IPS-NIHi7 (cell line): Measurements from ENCODE around the gene UBE2E1.
"Not testable (repeated sequence)": the region's sequence is repeated elsewhere in the genome, so short reads cannot be mapped to it uniquely, and the experiment has no call there.

Experiments used
- DNase-seq: peaks from one replicate; pipeline ENCODE4 v3.0.0; 2012; ENCODE audit warnings: mixed read lengths; ENCODE audit errors: extremely low spot score

Gene UBE2E1

GRCh38 chr3:23916886-23917678, 111.3 kb downstream of the UBE2E1 start, which contains the start of the genes NKIRAS1 and RPL15:
Gene NKIRAS1, minus strand, starts transcription at chr3:23916990. Its CDS starts 6,086 bp downstream, at chr3:23910904.
Gene RPL15, plus strand, starts transcription at chr3:23917132. Its CDS starts 728 bp downstream, at chr3:23917860.
- peak; percentile 96 for DNase-seq

GRCh38 chr3:23917679-23918303, 112.0 kb downstream of the UBE2E1 start:
- peak; percentile 41 for DNase-seq

- DNase-seq = not testable (repeated sequence)
Measured at GRCh38 chr3:23918331-23918730, 112.6 kb downstream of the UBE2E1 start.

DNA sequence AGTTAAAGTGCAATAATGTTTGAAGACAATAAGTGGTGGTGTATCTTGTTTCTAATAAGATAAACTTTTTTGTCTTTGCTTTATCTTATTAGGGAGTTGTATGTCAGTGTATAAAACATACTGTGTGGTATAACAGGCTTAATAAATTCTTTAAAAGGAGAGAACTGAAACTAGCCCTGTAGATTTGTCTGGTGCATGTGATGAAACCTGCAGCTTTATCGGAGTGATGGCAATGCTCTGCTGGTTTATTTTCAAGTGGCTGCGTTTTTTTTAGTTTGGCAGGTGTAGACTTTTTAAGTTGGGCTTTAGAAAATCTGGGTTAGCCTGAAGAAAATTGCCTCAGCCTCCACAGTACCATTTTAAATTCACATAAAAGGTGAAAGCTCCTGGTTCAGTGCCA, 113.9 kb downstream of the UBE2E1 start:
- DNase-seq = no peak

GRCh38 chr3:23920151-23920655, 114.4 kb downstream of the UBE2E1 start:
- DNase-seq = no peak

GRCh38 chr3:23921052-23921511, 115.3 kb downstream of the UBE2E1 start:
- no peak for DNase-seq

DNA sequence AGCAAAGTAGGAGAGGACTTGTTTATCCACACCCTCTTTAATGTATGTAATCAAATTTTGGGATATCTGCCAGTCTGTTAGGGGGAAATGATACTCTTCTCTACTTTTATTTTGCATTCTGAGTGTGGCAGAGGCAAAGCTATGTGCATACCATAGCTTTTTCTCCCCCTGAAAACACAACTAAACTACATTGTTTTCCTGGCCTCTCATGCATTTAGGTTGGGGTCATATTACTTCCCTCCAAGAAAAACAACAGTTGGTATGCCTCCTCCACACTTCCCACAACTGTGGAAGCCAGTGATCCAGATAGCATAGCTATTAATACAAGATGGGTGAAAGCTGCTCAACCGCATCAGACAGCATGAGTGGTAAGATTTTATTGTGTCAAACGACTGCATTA, 118.0 kb downstream of the UBE2E1 start:
- DNase-seq = no peak

DNA sequence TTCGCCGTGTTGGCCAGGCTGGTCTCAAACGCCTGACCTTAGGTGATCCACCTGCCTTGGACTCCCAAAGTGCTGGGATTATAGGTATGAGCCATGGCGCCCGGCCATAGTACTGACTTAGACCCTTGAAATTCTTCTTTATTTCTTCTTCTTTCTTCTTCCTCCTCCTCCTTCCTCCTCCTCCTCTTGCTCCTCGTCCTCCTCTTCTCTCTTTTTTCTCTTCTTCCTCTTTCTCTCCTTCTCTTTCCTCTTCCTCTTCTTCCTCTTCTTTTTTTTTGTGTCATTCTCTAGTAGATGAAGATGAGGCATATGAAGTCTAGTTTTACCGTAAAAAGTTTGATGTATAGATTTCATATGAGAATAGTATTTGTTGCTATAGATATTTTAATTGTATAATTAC, 120.5 kb downstream of the UBE2E1 start:
- DNase-seq = no peak

DNA sequence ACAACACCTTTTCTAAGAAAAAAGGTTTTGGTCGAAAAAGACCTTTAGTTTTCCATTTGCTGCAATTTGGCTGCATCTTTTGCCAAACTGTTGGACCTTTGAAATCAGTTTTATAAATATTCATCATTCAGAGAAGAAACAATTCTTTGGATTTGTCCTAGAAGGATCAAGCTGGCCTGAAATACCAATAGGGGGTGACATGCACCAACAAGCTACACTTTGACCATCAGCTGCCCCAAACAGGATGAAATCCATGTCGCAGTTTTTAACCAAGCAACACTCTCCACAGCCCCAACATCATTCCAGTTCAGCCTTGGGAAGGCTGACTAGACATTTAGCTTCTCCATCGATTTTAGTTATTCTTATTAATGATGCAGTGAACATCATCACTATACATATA, 121.0 kb downstream of the UBE2E1 start:
- DNase-seq = no peak

- DNase-seq = no peak
Measured at GRCh38 chr3:23928524-23928923, 122.8 kb downstream of the UBE2E1 start.

DNA sequence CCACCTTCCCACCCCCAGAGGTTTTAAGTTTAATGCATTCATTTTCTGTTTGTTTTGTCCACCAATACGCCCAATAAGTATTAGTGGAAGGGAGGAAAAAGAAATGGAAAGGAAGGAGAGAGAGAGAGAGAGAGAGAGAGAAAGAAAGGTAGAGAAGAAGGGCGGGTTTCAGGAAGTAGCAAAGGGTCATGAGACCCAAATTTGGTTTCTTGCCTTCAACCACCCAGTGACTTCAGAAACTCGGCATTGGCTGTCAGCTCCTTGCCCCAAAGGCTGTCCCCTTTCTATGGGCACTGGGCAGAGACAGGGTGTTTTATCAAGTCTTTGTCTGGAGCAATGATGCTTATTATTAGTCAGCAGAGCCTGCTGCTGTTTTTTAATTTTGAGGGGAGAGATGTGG, 125.8 kb downstream of the UBE2E1 start:
- no peak for DNase-seq

- DNase-seq = no peak
Measured at GRCh38 chr3:23932571-23932970, 126.8 kb downstream of the UBE2E1 start.

DNA sequence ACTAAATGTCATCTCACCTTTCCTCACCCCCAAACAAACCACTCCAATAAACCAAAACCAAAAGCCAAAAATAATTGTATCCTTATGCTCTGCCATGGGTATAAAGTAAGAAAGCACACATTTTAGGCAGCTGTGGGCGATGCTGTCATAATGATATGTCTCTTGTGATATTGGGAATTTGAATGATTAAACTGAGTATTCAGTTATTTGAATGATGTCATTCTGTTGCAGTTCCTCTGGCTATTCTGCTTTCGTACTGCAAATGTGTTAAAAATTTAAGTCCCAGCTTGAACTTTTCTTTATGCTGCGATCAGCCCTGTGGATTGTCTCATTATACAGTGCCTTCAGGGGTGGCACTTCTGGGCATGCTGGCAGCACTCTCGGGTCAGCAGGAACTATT, 128.5 kb downstream of the UBE2E1 start:
- no peak for DNase-seq

DNA sequence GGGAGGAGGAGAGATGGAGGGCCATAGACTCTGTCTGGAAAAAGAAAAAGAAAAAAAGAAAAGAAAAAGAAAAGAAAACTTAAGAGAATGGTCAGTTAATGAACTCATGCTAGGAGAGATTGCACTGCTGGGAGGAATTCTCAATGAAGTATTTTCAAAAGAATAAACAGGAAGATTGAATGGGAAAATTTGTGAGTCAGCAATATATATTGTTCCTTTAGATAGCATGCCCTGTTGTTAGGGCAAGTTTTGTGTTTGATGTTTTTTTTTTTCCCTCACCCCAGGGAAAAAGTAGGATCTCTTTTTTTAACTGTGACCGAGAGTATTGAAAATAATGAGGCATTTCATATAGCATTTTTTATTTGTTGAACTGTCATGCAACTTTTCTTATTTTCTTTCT, 131.5 kb downstream of the UBE2E1 start:
- no peak for DNase-seq

- DNase-seq = peak; percentile 18
Measured at GRCh38 chr3:23938688-23939087, 132.9 kb downstream of the UBE2E1 start.

DNA sequence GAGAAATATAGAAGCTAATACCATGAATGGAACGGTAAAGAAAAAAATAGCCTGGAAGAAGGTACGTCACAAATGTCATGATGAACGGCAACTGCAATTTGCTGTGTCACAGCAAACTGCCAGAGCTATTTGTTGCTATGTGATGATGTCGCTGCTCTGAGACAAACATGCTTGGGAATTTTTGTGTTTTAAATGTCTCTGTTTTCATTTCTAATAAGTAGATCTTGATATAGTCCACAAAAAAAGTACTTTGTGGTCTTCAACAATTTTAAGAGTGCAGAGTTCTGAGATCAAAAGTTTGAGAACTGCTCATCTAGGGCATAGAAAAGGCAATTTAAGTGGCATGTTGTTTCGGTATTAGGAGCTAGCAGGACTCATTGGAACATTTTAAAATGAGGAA, 135.0 kb downstream of the UBE2E1 start:
- no peak for DNase-seq
